Motor neuron (in vitro differentiated cells): ENCODE data around the gene OR10G8. TPM values are rescaled to one million over a fixed set of nuclear protein-coding genes. Genes with fewer than 3 reads are reported as not detected.
"Not testable (repeated sequence)": the region's sequence is repeated elsewhere in the genome, so short reads cannot be mapped to it uniquely, and the experiment has no call there.

Experiments used
- ATAC-seq, 8 experiments: fragments of 200-7000 bp; cut with Tn5 transposase; replicated peaks in 6 of 8; 2 replicates each; pipeline ENCODE4 v1.8.0; 2021; ENCODE audit warnings: mild to moderate bottlenecking in 8 of 8, moderate library complexity in 8 of 8
- H3K27ac ChIP-seq, 2 donors: fragments of 250-450 bp; sonication (Bioruptor Pico); 2 replicates each; pipeline ENCODE4 v1.9.0; 2021; ENCODE audit warnings: antibody characterized with exemption in 2 of 2, mild to moderate bottlenecking in 2 of 2, moderate library complexity in 1 of 2
- H3K4me1 ChIP-seq, 2 donors: fragments of 250-450 bp; sonication (Bioruptor Pico); replicated peaks in 1 of 2; 2 replicates each; pipeline ENCODE4 v1.6.1; 2021; ENCODE audit warnings: antibody characterized with exemption in 2 of 2, mild to moderate bottlenecking in 2 of 2, moderate library complexity in 1 of 2
- H3K4me3 ChIP-seq, 5 donors: fragments of 250-450 bp; sonication (Bioruptor Pico); 2 replicates each; pipeline ENCODE4 v1.9.0; 2021; ENCODE audit warnings: antibody characterized with exemption in 5 of 5, mild to moderate bottlenecking in 5 of 5, moderate library complexity in 4 of 5
- WGBS, 10 experiments: fragments of 450-650 bp; shearing (Covaris generic); methylation state at CpG; one replicate each; pipeline ENCODE4 v1.0.0; 2022; 5-methylcytosine and 5-hydroxymethylcytosine counted together
- in situ Hi-C, 9 experiments: fragments of 400-800 bp; cut with MboI; loops; one replicate each; pipeline ENCODE4 v1.15.0; 2021; ENCODE audit warnings: low sequenced_read_pairs in 9 of 9, low pct_unique_long_range_greater_than_20kb in 2 of 9; ENCODE audit not compliant: unreplicated experiment in 9 of 9
- total RNA-seq, 8 experiments: library from RNA; unstranded; fragments of 300-600 nt; gene quantifications; 2 replicates each; pipeline versions ENCODE4 v1.2.3 to v1.2.4, GENCODE V29; 2022

Gene OR10G8, protein sequence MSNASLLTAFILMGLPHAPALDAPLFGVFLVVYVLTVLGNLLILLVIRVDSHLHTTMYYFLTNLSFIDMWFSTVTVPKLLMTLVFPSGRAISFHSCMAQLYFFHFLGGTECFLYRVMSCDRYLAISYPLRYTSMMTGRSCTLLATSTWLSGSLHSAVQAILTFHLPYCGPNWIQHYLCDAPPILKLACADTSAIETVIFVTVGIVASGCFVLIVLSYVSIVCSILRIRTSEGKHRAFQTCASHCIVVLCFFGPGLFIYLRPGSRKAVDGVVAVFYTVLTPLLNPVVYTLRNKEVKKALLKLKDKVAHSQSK
- total RNA-seq = under 1 TPM in 1 of 8 experiments, not detected in 7; 0.17 TPM

DNA sequence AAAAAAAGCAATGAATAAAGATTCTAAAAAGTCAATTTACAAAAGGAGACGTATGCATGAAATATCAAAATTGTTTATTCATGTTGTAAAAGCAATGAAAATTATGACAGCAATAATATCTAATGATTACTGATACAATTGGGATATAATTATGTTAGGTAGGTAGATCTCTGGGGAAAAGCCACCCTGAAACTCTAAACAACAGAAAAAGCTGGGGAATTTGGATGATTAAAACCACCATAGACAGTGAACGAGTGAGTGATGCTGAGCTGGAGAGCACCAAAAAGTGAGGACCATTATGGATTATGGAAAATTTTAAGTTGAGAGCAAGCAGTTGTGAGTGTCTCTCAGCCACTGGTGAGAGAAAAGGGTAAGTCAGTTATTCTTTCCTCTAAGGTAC, at the start of gene OR10G8:
Gene OR10G8 (plus strand): TSS at position 301 of the 400 bp plus-strand sequence. CDS start 2,825 bp downstream, outside the sequence.
- ATAC-seq = no peak
- in situ Hi-C loops = no loop called here
- Histone ChIP-seq H3K27ac (no peak within 1 kb of the TSS), H3K4me1 (no peaks in the 10 kb centered on the region), H3K4me3 (no peak within 1 kb of the TSS)
- 0 to 94% (median 68%) methylated on average over 1 to 2 of the region's 2 CpGs; no CpG with 5 or more reads in 1 of the 10 experiments for WGBS, 10 experiments

DNA sequence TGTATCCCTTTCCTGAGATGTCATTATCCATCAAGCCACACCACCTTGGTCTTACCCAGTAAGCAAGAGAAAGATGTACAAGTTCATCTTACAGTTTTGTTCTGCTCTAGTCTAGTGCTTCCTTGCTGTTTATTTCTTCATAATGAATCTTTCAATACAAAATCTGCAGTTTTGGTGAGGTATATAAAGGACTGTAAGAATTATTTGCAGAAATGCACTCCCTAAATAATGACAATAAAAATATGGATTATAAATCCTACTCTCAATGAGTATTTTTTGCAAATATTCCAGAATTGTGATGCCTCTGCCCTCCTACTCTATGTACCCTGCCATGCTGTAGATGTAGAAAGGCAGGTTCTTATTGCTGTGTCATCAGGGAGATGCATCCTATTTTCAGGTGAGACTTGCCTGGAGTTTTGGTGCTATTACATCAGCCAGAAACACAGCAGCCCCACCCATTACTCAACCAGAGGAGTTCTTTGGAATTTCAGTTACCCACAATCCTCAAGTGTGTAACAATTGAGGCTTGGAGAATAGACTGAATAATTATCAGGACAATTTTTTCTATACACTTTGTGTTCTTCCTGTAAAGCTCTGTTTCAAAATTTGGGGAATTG, 48.8 kb upstream of the OR10G8 start, which contains the start of gene OR10S1:
Gene OR10S1 (minus strand): TSS at position 51 of the 617 bp plus-strand sequence. CDS start 117 bp downstream, outside the sequence.
- Histone ChIP-seq H3K4me1 (no peaks in the 10 kb centered on the region), H3K27ac (no peak within 1 kb of the TSS), H3K4me3 (no peak within 1 kb of the TSS)
- in situ Hi-C loops = no loop called here
- ATAC-seq = no peak

DNA sequence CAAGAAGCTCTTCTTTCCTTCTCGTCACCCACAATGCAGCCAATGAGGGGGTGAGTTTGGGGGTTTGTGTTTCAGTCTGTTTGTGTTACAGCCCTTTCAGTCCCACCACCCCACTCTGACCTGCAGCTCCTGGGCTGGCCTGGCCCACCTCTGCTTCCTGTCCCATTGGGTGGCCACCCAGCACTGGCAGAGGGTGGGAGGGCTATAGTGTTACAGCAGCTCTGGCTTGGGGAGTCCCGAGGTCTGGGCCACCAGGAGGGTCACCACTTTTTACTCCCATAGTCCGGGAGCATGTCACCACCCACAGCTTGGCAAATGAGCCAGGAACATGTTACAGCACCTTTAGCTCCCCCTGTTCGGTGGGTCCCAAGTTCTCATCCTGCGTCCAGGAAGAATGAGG, 47.3 kb upstream of the OR10G8 start:
- Histone ChIP-seq H3K4me1 (no peaks in the 10 kb centered on the region), H3K27ac (no peak overlapping the region), H3K4me3 (no peak overlapping the region)
- ATAC-seq = no peak
- 0 to 100% (median 81%) methylated on average over 1 to 2 of the region's 5 CpGs; no CpG with 5 or more reads in 6 of the 10 experiments for WGBS, 10 experiments
- in situ Hi-C loops = no loop called here

DNA sequence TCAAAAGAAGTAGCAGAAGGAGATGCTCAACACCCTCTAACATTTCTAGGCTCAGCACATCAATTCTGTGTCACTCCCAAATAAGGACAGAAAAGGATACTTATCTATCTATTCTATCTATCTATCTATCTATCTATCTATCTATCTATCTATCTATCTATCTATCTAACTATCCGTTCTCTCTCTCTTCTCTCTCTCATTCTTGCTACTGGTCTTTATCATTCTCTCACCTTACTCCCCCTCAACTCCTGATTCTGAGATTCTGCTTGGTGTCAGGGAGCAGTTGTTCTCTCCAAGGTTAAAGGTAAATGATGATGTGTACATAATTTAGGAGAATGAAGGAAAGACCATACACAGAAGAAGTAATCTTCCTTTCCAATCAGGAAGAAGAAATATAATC, 31.5 kb upstream of the OR10G8 start, which contains the start of gene OR10G6:
Gene OR10G6 (minus strand): TSS at position 43 of the 400 bp plus-strand sequence. CDS start 0 bp downstream, at position 43.
- 0 to 100% (median 69%) methylated on average over 1 of the region's 1 CpG; no CpG with 5 or more reads in 2 of the 10 experiments for WGBS, 10 experiments
- ATAC-seq = no peak

DNA sequence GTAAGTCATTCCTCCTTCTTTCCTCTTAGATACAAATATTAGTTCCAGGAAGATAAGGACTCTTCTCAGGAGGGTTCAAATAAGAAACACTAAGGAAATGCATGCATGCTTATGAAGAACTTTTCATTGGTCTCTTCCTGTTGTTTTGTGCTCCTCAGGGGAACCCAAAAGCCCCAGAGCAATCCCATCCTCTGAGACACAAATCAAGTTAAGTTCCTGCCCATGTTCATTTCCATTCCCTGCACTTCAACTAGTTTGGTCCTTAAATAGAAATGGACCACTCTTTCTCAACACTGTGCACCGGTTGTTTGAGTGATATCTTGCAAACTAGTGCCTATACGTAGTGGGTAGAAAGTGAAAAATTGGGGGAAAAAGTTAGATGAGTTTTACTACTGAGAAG, 13.9 kb upstream of the OR10G8 start, which contains the start of gene OR10G4:
Gene OR10G4 (plus strand): TSS at position 301 of the 400 bp plus-strand sequence. CDS start 2,578 bp downstream, outside the sequence.
- ATAC-seq = no peak
- Histone ChIP-seq H3K4me1 (no peaks in the 10 kb centered on the region), H3K27ac (no peak within 1 kb of the TSS), H3K4me3 (no peak within 1 kb of the TSS)
- WGBS, 10 experiments = 7 to 89% (median 67%) methylated on average over 1 to 2 of the region's 2 CpGs; no CpG with 5 or more reads in 1 of the 10 experiments
- in situ Hi-C loops = no loop called here

More for the DNA sequence above, 31.5 kb upstream of the OR10G8 start, which contains the start of gene OR10G6:
- in situ Hi-C loops = no loop called here
- H3K4me3 ChIP-seq = no peak within 1 kb of the TSS
- no peaks in the 10 kb centered on the region for H3K4me1 ChIP-seq
- H3K27ac ChIP-seq = no peak within 1 kb of the TSS

DNA sequence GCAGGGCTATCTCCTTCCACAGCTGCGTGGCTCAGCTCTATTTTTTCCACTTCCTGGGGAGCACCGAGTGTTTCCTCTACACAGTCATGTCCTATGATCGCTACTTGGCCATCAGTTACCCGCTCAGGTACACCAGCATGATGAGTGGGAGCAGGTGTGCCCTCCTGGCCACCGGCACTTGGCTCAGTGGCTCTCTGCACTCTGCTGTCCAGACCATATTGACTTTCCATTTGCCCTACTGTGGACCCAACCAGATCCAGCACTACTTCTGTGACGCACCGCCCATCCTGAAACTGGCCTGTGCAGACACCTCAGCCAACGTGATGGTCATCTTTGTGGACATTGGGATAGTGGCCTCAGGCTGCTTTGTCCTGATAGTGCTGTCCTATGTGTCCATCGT, 10.8 kb upstream of the OR10G8 start:
- H3K4me1 ChIP-seq, in situ Hi-C loops, H3K27ac ChIP-seq, ATAC-seq, H3K4me3 ChIP-seq: not testable (repeated sequence)
- 33 to 100% (median 67%) methylated on average over 1 of the region's 9 CpGs; no CpG with 5 or more reads in 7 of the 10 experiments for WGBS, 10 experiments

DNA sequence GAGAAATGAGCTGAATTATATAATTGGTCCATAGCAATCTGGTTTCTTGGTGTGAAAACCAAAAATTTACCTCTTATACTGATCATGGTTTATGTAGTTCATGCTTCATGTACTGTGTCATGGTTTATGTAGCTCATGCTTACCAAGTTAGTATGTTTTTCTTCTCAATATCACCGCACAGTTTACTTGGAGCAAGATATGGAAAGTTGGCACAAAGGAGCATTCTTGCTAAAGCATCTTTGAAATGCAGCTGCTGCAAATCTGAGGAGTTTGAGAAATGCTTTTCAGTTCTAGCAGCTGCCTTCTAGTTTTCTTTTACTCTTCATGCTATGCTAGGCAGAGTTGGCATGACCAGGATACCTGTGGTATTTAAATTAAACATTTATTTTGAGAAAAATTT, 10.1 kb downstream of the OR10G8 start:
- ATAC-seq = no peak
- Histone ChIP-seq H3K4me3 (no peak overlapping the region), H3K27ac (no peak overlapping the region), H3K4me1 (no peaks in the 10 kb centered on the region)
- in situ Hi-C loops = no loop called here
- WGBS, 10 experiments = 56 to 100% (median 84%) methylated on average over 1 of the region's 1 CpG; no CpG with 5 or more reads in 2 of the 10 experiments

DNA sequence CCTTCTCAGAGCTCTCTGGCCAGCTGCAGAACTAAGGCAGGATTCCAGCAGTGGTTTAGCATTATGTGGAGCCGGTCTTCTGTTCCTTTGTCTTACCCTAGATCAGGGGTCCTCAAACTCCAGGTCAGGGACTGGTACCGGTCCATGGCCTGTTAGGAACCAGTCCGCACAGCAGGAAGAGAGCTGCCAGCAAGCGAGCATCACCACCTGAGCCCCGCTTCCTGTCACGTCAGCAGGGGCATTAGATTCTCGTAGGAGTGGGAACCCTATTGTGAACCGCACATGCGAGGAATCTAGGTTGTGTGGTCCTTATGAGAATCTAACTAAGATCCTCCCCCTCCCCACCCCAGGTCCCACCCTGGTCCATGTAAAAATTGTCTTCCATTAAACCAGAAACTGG, 13.0 kb downstream of the OR10G8 start:
- ATAC-seq = no peak
- H3K4me3 ChIP-seq = no peak overlapping the region
- no peaks in the 10 kb centered on the region for H3K4me1 ChIP-seq
- 80 to 100% (median 100%) methylated on average over 1 to 2 of the region's 9 CpGs; no CpG with 5 or more reads in 7 of the 10 experiments for WGBS, 10 experiments
- H3K27ac ChIP-seq = no peak overlapping the region
- in situ Hi-C loops = no loop called here

DNA sequence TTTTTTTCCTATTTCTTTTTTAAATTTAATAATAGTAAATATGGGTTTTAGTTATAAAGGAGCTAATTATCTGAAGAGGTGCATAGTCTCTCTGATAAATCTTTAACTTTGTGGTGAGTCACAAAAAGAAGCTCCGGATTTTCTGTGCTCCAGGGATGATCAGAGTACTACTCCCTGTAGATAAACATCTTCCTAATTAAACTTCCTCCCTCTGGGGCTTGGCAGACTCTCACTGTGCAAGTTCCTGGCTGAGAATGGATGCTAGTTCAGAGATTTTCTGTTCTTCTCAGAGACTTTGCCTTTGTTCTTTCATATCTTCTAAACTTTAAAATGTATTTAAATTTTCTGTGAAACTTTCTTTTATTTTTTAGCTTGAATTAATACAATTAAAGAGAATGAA, 14.7 kb downstream of the OR10G8 start, which contains the start of gene OR10G7:
Gene OR10G7 (minus strand): TSS at position 72 of the 400 bp plus-strand sequence. CDS start 2,324 bp downstream, outside the sequence.
- in situ Hi-C loops = no loop called here
- Histone ChIP-seq H3K27ac (no peak within 1 kb of the TSS), H3K4me1 (no peaks in the 10 kb centered on the region), H3K4me3 (no peak within 1 kb of the TSS)
- peak in 1 of 8 experiments; percentile 73 for ATAC-seq
- WGBS, 10 experiments = 0 to 75% (median 23%) methylated on average over 1 of the region's 1 CpG; no CpG with 5 or more reads in 2 of the 10 experiments

DNA sequence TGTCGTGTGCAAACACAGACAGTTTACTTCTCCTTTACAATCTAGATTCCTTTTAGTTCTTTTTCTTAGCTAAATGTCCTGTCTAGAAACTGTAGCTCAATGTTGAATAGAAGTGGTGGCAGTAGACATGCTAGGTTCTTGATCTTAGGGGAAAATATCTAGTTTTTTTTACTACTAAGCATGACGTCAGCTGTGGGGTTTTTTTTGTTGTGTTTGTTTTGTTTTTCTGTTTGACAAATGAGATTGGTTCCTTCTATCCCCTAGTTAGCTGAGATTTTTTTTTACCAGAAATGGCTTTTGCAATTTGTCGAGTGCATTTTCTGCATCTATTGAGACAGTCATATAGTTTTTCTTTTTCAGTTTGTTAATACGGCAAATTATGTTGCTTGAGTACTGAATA, 16.8 kb downstream of the OR10G8 start:
- WGBS, 10 experiments = 32 to 94% (median 79%) methylated on average over 2 to 4 of the region's 4 CpGs
- Histone ChIP-seq H3K27ac (no peak overlapping the region), H3K4me3 (no peak overlapping the region), H3K4me1 (no peaks in the 10 kb centered on the region)
- no peak for ATAC-seq
- in situ Hi-C loops = no loop called here

DNA sequence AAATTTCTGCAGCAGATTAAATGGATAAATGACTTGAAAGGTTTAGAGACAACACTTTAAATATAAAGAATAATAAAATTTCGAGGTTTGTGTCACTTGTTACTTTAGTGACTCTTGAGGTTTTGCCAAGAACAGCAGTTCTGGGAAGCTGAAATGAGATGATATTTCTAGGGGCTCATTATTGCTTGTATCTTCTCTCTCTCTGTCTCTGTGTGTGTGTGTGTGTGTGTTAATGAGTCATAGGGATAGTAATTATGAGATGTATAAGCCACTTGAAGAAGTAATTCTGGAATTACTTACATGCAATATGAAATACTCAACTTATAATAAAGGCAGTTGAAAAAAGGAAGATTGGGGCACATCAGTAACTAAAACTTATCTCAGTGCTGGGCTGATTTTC, 24.1 kb downstream of the OR10G8 start:
- in situ Hi-C loops = loop anchor here in 3 of 9 experiments (25.0 kb wide), 1 partner anchor 537 kb away; no protein-coding TSS in a partner anchor

DNA sequence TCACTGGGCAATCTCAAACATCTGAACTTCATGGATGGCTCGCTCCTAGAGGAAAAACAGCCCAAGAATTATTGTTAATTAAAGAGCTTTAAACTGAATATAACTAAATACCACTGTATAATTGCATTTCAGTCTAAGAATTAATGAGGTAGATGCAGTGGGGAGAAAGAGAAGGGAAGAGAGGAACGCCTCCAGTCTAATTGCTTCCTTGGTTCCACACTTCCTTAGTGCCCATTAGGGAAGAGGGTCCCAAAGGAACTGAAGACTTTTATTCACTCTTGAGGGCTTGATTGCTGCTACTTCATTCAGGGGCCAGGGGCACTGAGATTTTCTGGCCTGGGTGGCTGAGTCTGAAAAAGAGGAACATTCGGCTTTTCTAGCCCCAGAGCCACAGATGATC, 26.4 kb downstream of the OR10G8 start:
- Histone ChIP-seq H3K27ac (no peak overlapping the region), H3K4me1 (no peaks in the 10 kb centered on the region), H3K4me3 (no peak overlapping the region)
- 7 to 100% (median 83%) methylated on average over 1 to 3 of the region's 3 CpGs; no CpG with 5 or more reads in 2 of the 10 experiments for WGBS, 10 experiments
- in situ Hi-C loops = loop anchor here in 3 of 9 experiments (25.0 kb wide), 1 partner anchor 534 kb away; no protein-coding TSS in a partner anchor
- no peak for ATAC-seq

More for the DNA sequence above, 24.1 kb downstream of the OR10G8 start:
- Histone ChIP-seq H3K4me3 (no peak overlapping the region), H3K27ac (no peak overlapping the region), H3K4me1 (no peaks in the 10 kb centered on the region)
- ATAC-seq = peak in 1 of 8 experiments; percentile 63
- WGBS, 10 experiments = 0 to 60% (median 24%) methylated on average over 1 of the region's 1 CpG; no CpG with 5 or more reads in 4 of the 10 experiments

DNA sequence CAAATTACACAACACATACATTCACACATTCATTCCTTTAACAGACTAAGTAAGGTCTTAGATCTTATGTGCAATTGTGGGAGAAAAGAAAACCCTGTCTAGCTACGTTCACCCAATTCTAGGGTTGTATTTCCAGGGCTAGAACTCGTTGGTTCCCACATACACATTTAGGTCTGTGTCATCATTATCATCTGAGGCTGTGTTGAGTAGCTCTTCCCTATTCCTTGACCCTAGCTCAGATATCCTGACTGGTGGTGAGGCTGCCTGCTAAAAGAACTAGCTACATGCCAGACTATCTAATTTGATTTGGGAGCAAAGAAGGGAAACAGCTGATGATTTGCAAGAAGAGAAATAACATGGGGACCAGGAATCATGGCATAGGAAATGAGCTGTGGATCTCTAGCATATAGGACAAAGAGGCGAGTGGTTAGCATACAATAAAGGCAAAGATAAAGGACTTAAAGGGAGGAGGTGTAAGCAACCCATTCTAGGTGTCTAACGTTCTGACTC, 42.1 kb downstream of the OR10G8 start:
- no peak overlapping the region for H3K27ac ChIP-seq
- 7 to 83% (median 63%) methylated on average over 1 to 4 of the region's 4 CpGs for WGBS, 10 experiments
- H3K4me3 ChIP-seq = no peak overlapping the region
- no peak for ATAC-seq
- no peaks in the 10 kb centered on the region for H3K4me1 ChIP-seq
- in situ Hi-C loops = loop anchor here in 3 of 9 experiments (25.0 kb wide), 1 partner anchor 519 kb away; no protein-coding TSS in a partner anchor
